GM12878 (cell line): ENCODE results near the gene AKT3. TPM values are rescaled to one million over a fixed set of nuclear protein-coding genes. Genes with fewer than 3 reads are reported as not detected.

Experiments used
- ATAC-seq: fragments of 200-7000 bp; cut with Tn5 transposase; 3 replicates; pipeline ENCODE4 v1.9.1; 2020; ENCODE audit warnings: mild to moderate bottlenecking, moderate library complexity
- BruUV-seq: library from RNA; stranded (reverse); fragments of 400-500 nt; replicated peaks from 2 replicates; lab custom pipeline; 2021; lab: Mats Ljungman, UMichigan
- CTCF ChIA-PET: fragments of 300-600 bp; sonication (Branson Sonifier 250); formaldehyde crosslinking; extraction: SDS; loops from one replicate; lab custom pipeline; 2021; ENCODE audit warnings: inconsistent platforms; lab: Yijun Ruan, JAX
- POLR2A ChIA-PET: fragments of 350-600 bp; formaldehyde crosslinking; extraction: SDS; loops from one replicate; lab custom pipeline; 2021; ENCODE audit warnings: inconsistent platforms; lab: Charles Lee
- RAD21 ChIA-PET: fragments of 300-600 bp; sonication (Branson Sonifier 250); formaldehyde crosslinking; loops from one replicate; lab custom pipeline; 2023; ENCODE audit warnings: antibody characterized with exemption; ENCODE audit not compliant: unreplicated experiment; lab: Charles Lee
- SMC1A ChIA-PET: fragments of 300-600 bp; sonication (Branson Sonifier 250); formaldehyde crosslinking; loops from one replicate; lab custom pipeline; 2023; ENCODE audit not compliant: unreplicated experiment, uncharacterized antibody; lab: Charles Lee
- DNase-seq: peaks from one replicate; pipeline ENCODE4 v3.0.0-alpha.2; 2011; ENCODE audit warnings: low read depth, low spot score
- FAIRE-seq: peaks from 3 replicates; lab custom pipeline; 2011; peaks lifted over from hg19 to GRCh38; lab: Jason Lieb, UNC
- H2AFZ ChIP-seq: 2 replicates; pipeline ENCODE4 v1.6.0; 2011; ENCODE audit warnings: low read depth, low read length, control low read depth; ENCODE audit not compliant: control insufficient read depth
- H3K27ac ChIP-seq: 2 replicates; pipeline ENCODE4 v1.5.1; 2011; ENCODE audit warnings: control low read depth; ENCODE audit not compliant: control insufficient read depth, insufficient read depth
- H3K27me3 ChIP-seq, 2 experiments: replicated peaks in 1 of 2; 2 replicates each; pipeline versions ENCODE4 v1.6.0 to v1.6.1; 2011; ENCODE audit warnings: low read length in 1 of 2; ENCODE audit not compliant: control insufficient read depth in 2 of 2, insufficient read depth in 2 of 2
- H3K36me3 ChIP-seq, 2 experiments: 2 replicates each; pipeline ENCODE4 v1.5.1; 2011; ENCODE audit warnings: low read length in 1 of 2; ENCODE audit not compliant: control insufficient read depth in 2 of 2, insufficient read depth in 2 of 2
- H3K4me1 ChIP-seq: 2 replicates; pipeline ENCODE4 v1.6.1; 2011; ENCODE audit warnings: mild to moderate bottlenecking, low read length, moderate library complexity, mixed read lengths; ENCODE audit not compliant: control insufficient read depth, insufficient read depth
- H3K4me2 ChIP-seq: 2 replicates; pipeline ENCODE4 v1.6.0; 2011; ENCODE audit warnings: control low read depth; ENCODE audit not compliant: control insufficient read depth, insufficient read depth
- H3K4me3 ChIP-seq: fragments of 200-600 bp; sonication (generic); 2 replicates; pipeline ENCODE4 v1.5.1; 2016
- H3K79me2 ChIP-seq: 2 replicates; pipeline ENCODE4 v1.6.0; 2011; ENCODE audit warnings: low read length; ENCODE audit not compliant: control insufficient read depth, insufficient read depth
- H3K9ac ChIP-seq: 2 replicates; pipeline ENCODE4 v1.8.0; 2011; ENCODE audit warnings: low read length, control low read depth, mixed read lengths; ENCODE audit not compliant: control insufficient read depth, insufficient read depth
- H3K9me3 ChIP-seq: replicated peaks from 3 replicates; pipeline ENCODE4 v1.5.1; 2011; ENCODE audit warnings: mild to moderate bottlenecking, low read length; ENCODE audit not compliant: control insufficient read depth, insufficient read depth
- H4K20me1 ChIP-seq: 2 replicates; pipeline ENCODE4 v1.6.0; 2011; ENCODE audit not compliant: control insufficient read depth, insufficient read depth
- BACH1 ChIP-seq: fragments of 450-650 bp; IDR thresholded peaks from 2 replicates; pipeline ENCODE4 v1.6.1; 2017; ENCODE audit warnings: mild to moderate bottlenecking, borderline replicate concordance
- CREB1 ChIP-seq: IDR thresholded peaks from 2 replicates; pipeline ENCODE4 v1.6.1; 2012; ENCODE audit warnings: low read depth, mild to moderate bottlenecking, inconsistent platforms
- ETV6 ChIP-seq, 2 experiments: fragments of 450-650 bp in 1 of 2; IDR thresholded peaks in 1 of 2; conservative IDR thresholded peaks in 1 of 2; 2 replicates each; pipeline ENCODE4 v1.6.1; 2014; ENCODE audit warnings: antibody characterized with exemption in 1 of 2, borderline replicate concordance in 1 of 2, low read depth in 1 of 2, mild to moderate bottlenecking in 1 of 2, moderate library complexity in 1 of 2
- FOXM1 ChIP-seq: IDR thresholded peaks from 2 replicates; pipeline ENCODE4 v1.6.1; 2012; ENCODE audit warnings: low read depth, mild to moderate bottlenecking, inconsistent platforms, low read length, moderate library complexity
- MTA3 ChIP-seq: IDR thresholded peaks from 2 replicates; pipeline ENCODE4 v1.6.1; 2012; ENCODE audit warnings: low read length, inconsistent platforms, borderline replicate concordance
- NFYB ChIP-seq: IDR thresholded peaks from 2 replicates; pipeline ENCODE4 v1.6.1; 2011; ENCODE audit warnings: low read depth, mild to moderate bottlenecking, low read length, improper control_type of control experiment, moderate library complexity; ENCODE audit not compliant: insufficient read depth
- RAD21 ChIP-seq: IDR thresholded peaks from 2 replicates; pipeline ENCODE4 v1.6.1; 2011; ENCODE audit warnings: mild to moderate bottlenecking, low read depth, low read length, moderate library complexity; ENCODE audit not compliant: insufficient read depth
- RFX5 ChIP-seq: IDR thresholded peaks from 2 replicates; pipeline ENCODE4 v1.6.1; 2011; ENCODE audit warnings: low read depth, low read length, improper control_type of control experiment
- SREBF1 ChIP-seq: IDR thresholded peaks from 2 replicates; pipeline ENCODE4 v1.6.1; 2012; ENCODE audit warnings: mild to moderate bottlenecking, low read length
- TCF7 ChIP-seq: IDR thresholded peaks from 2 replicates; pipeline ENCODE4 v1.6.1; 2014; ENCODE audit warnings: antibody characterized with exemption, borderline replicate concordance
- USF2 ChIP-seq: IDR thresholded peaks from 2 replicates; pipeline ENCODE4 v1.6.1; 2011; ENCODE audit warnings: low read depth, low read length, improper control_type of control experiment, borderline replicate concordance
- ZSCAN29 ChIP-seq: fragments of 450-650 bp; IDR thresholded peaks from 2 replicates; pipeline ENCODE4 v1.6.1; 2017; ENCODE audit warnings: mild to moderate bottlenecking, moderate library complexity
- ZZZ3 ChIP-seq: IDR thresholded peaks from 2 replicates; pipeline ENCODE4 v1.6.1; 2011; ENCODE audit warnings: low read depth; ENCODE audit not compliant: control insufficient read depth, insufficient read length
- WGBS: methylation state at CpG from one replicate; pipeline ENCODE4 v1.1.6; 2016; ENCODE audit warnings: low lambda C conversion rate; ENCODE audit not compliant: insufficient replicate concordance, insufficient coverage; ENCODE audit errors: missing lambda C conversion rate; 5-methylcytosine and 5-hydroxymethylcytosine counted together
- in situ Hi-C: fragments of 300-500 bp; cut with MboI; formaldehyde crosslinking; loops from 9 replicates; pipeline ENCODE4 v1.14.3; 2018; ENCODE audit warnings: mixed read lengths
- intact Hi-C: fragments of 100-400 bp; cut with micrococcal nuclease; formaldehyde crosslinking; loops from one replicate; pipeline ENCODE4 v1.14.2; 2022; ENCODE audit not compliant: unreplicated experiment
- polyA plus RNA-seq, 11 experiments: library from polyadenylated mRNA; depleted of rRNA in 4 of 11; unstranded in 6 of 11; stranded (reverse) in 5 of 11; fragments of >200 nt; fragmentation: Nextera tagmentation in 4 of 11; fragmentation: Illumina TruSeq in 1 of 11; extraction: Ambion mirVana in 4 of 11; extraction: Trizol in 1 of 11; gene quantifications; 1 replicate in 1 of 11; 2 replicates in 10 of 11; pipeline versions ENCODE4 v1.2.1 to v1.2.3, GENCODE V29; 2011 to 2016; ENCODE audit warnings: inconsistent platforms in 2 of 11, missing spikeins in 2 of 11, low read depth in 1 of 11
- total RNA-seq, 4 experiments: library from RNA; depleted of rRNA in 3 of 4; stranded (reverse); fragments of >200 nt in 3 of 4; fragmentation: Illumina TruSeq in 1 of 4; extraction: Trizol in 1 of 4; gene quantifications; 2 replicates each; pipeline versions ENCODE4 v1.2.1 to v1.2.3, GENCODE V29; 2013 to 2021
- TF ChIP-seq, protein P1 (sequence below): fragments of 450-650 bp; formaldehyde crosslinking; IDR thresholded peaks from 2 replicates; pipeline ENCODE4 v1.4.0; 2022; ENCODE audit warnings: mild to moderate bottlenecking, moderate library complexity

The AKT3 gene
- total and polyA plus RNA-seq, 10 of the 15 experiments (the other 5 are each of a cell fraction or from before 2014, with no cell fraction given): 0.03 to 0.56 (median 0.19) TPM

GRCh38 chr1:243547891-243548290 lies 302.2 kb downstream of the AKT3 start (continued):
- TF ChIP-seq, protein P1, sequence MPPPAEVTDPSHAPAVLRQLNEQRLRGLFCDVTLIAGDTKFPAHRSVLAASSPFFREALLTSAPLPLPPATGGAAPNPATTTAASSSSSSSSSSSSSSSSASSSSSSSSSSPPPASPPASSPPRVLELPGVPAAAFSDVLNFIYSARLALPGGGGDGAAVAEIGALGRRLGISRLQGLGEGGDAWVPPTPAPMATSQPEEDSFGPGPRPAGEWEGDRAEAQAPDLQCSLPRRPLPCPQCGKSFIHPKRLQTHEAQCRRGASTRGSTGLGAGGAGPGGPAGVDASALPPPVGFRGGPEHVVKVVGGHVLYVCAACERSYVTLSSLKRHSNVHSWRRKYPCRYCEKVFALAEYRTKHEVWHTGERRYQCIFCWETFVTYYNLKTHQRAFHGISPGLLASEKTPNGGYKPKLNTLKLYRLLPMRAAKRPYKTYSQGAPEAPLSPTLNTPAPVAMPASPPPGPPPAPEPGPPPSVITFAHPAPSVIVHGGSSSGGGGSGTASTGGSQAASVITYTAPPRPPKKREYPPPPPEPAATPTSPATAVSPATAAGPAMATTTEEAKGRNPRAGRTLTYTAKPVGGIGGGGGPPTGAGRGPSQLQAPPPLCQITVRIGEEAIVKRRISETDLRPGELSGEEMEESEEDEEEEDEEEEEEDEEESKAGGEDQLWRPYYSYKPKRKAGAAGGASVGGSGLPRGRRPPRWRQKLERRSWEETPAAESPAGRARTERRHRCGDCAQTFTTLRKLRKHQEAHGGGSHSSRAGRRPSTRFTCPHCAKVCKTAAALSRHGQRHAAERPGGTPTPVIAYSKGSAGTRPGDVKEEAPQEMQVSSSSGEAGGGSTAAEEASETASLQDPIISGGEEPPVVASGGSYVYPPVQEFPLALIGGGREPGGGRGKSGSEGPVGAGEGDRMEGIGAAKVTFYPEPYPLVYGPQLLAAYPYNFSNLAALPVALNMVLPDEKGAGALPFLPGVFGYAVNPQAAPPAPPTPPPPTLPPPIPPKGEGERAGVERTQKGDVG: no peak
- no peak for TF ChIP-seq RAD21
- no peak for TF ChIP-seq BACH1
- TF ChIP-seq, all 136 proteins: peak for 0

DNA sequence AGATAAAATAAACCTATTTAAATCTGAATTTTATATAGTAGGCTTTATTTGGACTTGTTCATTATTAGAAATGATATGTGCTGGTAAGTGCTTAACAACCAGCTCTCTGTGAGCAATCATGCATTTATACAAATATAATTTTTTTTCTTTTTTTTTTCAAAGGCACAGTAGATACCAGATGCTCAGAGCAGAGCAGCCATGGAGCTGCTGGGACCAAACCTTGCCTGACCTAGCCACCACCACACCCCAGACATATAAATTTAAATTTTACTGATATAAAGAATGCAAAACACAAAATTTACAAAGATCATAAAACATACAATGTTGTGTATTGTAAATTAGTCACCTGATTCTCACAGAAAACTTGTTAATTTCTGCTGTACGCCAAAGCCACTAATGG lies 303.6 kb downstream of the AKT3 start:
- Histone ChIP-seq H3K4me1 (no peaks in the 10 kb centered on the region), H2AFZ (no peak overlapping the region), H3K9ac (no peak overlapping the region), H3K27ac (no peak overlapping the region), H3K4me2 (no peak overlapping the region), H3K4me3 (no peak overlapping the region), H3K27me3 (no peaks in the 10 kb centered on the region), H3K79me2 (no peaks in the 10 kb centered on the region), H3K36me3 (no peaks in the 10 kb centered on the region), H4K20me1 (no peaks in the 10 kb centered on the region), H3K9me3 (no peaks in the 10 kb centered on the region)
- in situ Hi-C loops: no loop called here
- DNase-seq (no peak), FAIRE-seq (no peak), ATAC-seq (no peak)
- no TSS peak for BruUV-seq
- TF ChIP-seq TCF7 (no peak), ZZZ3 (no peak), SREBF1 (no peak), MTA3 (no peak), USF2 (no peak), ZSCAN29 (no peak), CREB1 (no peak), RFX5 (no peak), FOXM1 (no peak), ETV6 (conservative IDR thresholded peaks at IDR 0.05 in 1 of 2, IDR thresholded peaks at IDR 0.05 in 1 of 2; ENCODE audit: borderline replicate concordance in 1 of 2, low read depth in 1 of 2) (no peak), NFYB (no peak)
- intact Hi-C loops: no loop called here
- POLR2A ChIA-PET: no interaction called here
- 0% methylated on average over 1 of the region's 1 CpG for WGBS
- SMC1A ChIA-PET: interaction anchor here (2.9 kb wide), 1 partner anchor 12 kb away, joined by 9 read pairs; no protein-coding TSS in a partner anchor
- RAD21 ChIA-PET: no interaction called here
- CTCF ChIA-PET: no interaction called here
